ENCODE data around the gene MAPK7.

GRCh38 chr17:19331134-19331533 lies 47.2 kb upstream of the MAPK7 start:
- TF ChIP-seq TBP (IDR thresholded peaks at IDR 0.05; ENCODE audit: low read depth, low read length) (no peak), CTCF (IDR thresholded peaks at IDR 0.05; ENCODE audit: control extremely low read depth in 1 of 3, insufficient read depth in 1 of 3, low read depth in 1 of 3, low read length in 3 of 3) (no peak), RAD21 (IDR thresholded peaks at IDR 0.05 in 1 of 2, conservative IDR thresholded peaks at IDR 0.05 in 1 of 2; ENCODE audit: low read depth in 2 of 2, low read length in 2 of 2) (no peak), ATF2 (IDR thresholded peaks at IDR 0.05; ENCODE audit: low read length) (no peak), JUND (IDR thresholded peaks at IDR 0.05; ENCODE audit: low read length) (no peak), TEAD4 (IDR thresholded peaks at IDR 0.05; ENCODE audit: low read depth, low read length) (no peak), POLR2A (IDR thresholded peaks at IDR 0.05; ENCODE audit: control extremely low read depth in 1 of 2, low read depth in 2 of 2, low read length in 2 of 2) (no peak), ASH2L (IDR thresholded peaks at IDR 0.05; ENCODE audit: low read length) (no peak), RNF2 (IDR thresholded peaks at IDR 0.05; ENCODE audit: borderline replicate concordance, low read depth, low read length, missing control alignments, poor library complexity, severe bottlenecking) (no peak)

Data from H1 (cell line).